Ishikawa (cell line): Measurements from ENCODE around the gene CTNND2.

Experiments used
- CEBPB ChIP-seq: IDR thresholded peaks from 2 replicates; pipeline ENCODE4 v1.6.1; 2012
- CREB1 ChIP-seq: IDR thresholded peaks from 2 replicates; pipeline ENCODE4 v1.6.1; 2012; ENCODE audit warnings: low read depth
- EGR1 ChIP-seq: IDR thresholded peaks from 2 replicates; pipeline ENCODE4 v1.6.1; 2012
- EP300 ChIP-seq: IDR thresholded peaks from 2 replicates; pipeline ENCODE4 v1.6.1; 2012; ENCODE audit warnings: borderline replicate concordance
- FOXM1 ChIP-seq: IDR thresholded peaks from 2 replicates; pipeline ENCODE4 v1.6.1; 2012; ENCODE audit warnings: low read depth, borderline replicate concordance
- MAX ChIP-seq: IDR thresholded peaks from 2 replicates; pipeline ENCODE4 v1.6.1; 2012
- NFIC ChIP-seq: IDR thresholded peaks from 2 replicates; pipeline ENCODE4 v1.6.1; 2012
- RAD21 ChIP-seq: IDR thresholded peaks from 2 replicates; pipeline ENCODE4 v1.6.1; 2012; ENCODE audit warnings: low read depth
- REST ChIP-seq: IDR thresholded peaks from 2 replicates; pipeline ENCODE4 v1.6.1; 2012; ENCODE audit warnings: low read depth, mild to moderate bottlenecking
- TAF1 ChIP-seq: IDR thresholded peaks from 2 replicates; pipeline ENCODE4 v1.6.1; 2012; ENCODE audit warnings: low read depth, mild to moderate bottlenecking
- TCF12 ChIP-seq: IDR thresholded peaks from 2 replicates; pipeline ENCODE4 v1.6.1; 2012; ENCODE audit warnings: low read depth
- TEAD4 ChIP-seq: IDR thresholded peaks from 2 replicates; pipeline ENCODE4 v1.6.1; 2012
- USF1 ChIP-seq: IDR thresholded peaks from 2 replicates; pipeline ENCODE4 v1.6.1; 2012
- YY1 ChIP-seq: IDR thresholded peaks from 2 replicates; pipeline ENCODE4 v1.6.1; 2012; ENCODE audit warnings: low read depth
- ZBTB7A ChIP-seq: IDR thresholded peaks from 2 replicates; pipeline ENCODE4 v1.6.1; 2012; ENCODE audit warnings: low read depth

Gene CTNND2

GRCh38 chr5:11335881-11336760 is 568.1 kb downstream of the CTNND2 start:
- TF ChIP-seq ZBTB7A (no peak), REST (no peak), RAD21 (no peak), TAF1 (no peak), CEBPB (no peak), NFIC (no peak), TCF12 (no peak), EGR1 (no peak), YY1 (no peak), CREB1 (no peak), FOXM1 (no peak), EP300 (no peak), USF1 (no peak), TEAD4 (no peak), MAX (no peak)

GRCh38 chr5:11334404-11334803 is 569.8 kb downstream of the CTNND2 start:
- TF ChIP-seq TAF1 (no peak), FOXM1 (no peak), TCF12 (no peak), CREB1 (no peak), ZBTB7A (no peak), EGR1 (no peak), CEBPB (no peak), REST (no peak), MAX (no peak), NFIC (no peak), RAD21 (no peak), EP300 (no peak), YY1 (no peak), USF1 (no peak), TEAD4 (no peak)

GRCh38 chr5:11329679-11330078 is 574.6 kb downstream of the CTNND2 start:
- TF ChIP-seq CREB1 (no peak), MAX (no peak), REST (no peak), CEBPB (no peak)

- no peak for TF ChIP-seq EGR1
- TF ChIP-seq RAD21, result no peak
These were observed 579.5 kb downstream of the CTNND2 start for GRCh38 chr5:11324521-11325289.

GRCh38 chr5:11323761-11324160 is 580.5 kb downstream of the CTNND2 start:
- TF ChIP-seq FOXM1, result no peak
- no peak for TF ChIP-seq YY1
- no peak for TF ChIP-seq REST
- no peak for TF ChIP-seq EGR1
- TF ChIP-seq CEBPB, result no peak
- no peak for TF ChIP-seq EP300
- no peak for TF ChIP-seq USF1
- TF ChIP-seq TAF1, result no peak
- no peak for TF ChIP-seq ZBTB7A
- no peak for TF ChIP-seq CREB1
- TF ChIP-seq NFIC, result no peak
